ENCODE data around the gene MEIOC.

DNA sequence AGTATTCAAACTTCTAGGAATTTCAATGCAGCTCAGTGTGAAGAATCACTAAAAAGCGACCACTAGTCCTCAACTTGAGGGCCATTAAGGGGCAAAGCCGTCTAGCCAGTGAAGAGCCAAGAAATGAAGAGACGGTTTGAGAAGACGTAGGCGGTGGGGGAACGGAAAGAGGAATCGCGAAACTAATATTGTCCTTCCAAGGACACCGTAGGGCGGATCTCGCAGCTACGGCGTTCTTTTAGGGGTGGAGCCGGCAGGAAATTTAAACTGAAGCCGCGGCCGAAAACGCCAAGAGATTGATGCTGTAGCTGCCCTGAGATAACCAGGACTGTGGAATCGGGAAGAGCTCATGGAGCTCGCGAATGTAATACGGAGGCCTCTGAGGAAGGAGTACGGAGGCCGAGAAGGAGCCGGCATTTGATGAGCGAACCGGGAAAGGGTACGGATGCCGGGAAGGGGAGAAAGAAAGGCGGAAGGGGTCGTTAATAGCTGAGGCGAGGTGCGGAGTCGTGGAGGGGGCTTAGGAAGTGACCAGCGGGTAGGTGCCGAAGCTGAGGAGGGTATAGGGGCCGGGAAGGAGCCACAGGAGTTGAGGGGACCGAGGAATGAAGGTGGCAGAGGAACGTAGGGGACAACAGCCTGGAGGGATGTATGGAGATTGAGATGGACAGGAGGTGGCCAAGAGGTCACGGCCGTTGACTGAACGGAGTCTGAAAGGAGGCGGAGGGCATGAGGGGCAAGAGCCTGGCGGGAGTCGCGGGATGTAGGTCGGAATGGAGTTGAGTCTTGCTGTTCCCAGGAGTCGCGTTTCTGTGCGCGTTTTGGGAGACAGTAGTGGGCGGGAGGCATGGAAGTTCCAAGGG lies 52.4 kb downstream of the MEIOC start, which contains the start of gene DBF4B:
- TF ChIP-seq EZH2 (IDR thresholded peaks at IDR 0.05) (no peak), POLR2AphosphoS5 (IDR thresholded peaks at IDR 0.05; ENCODE audit: borderline replicate concordance, low read depth, low read length) (peak; percentile 86)
